H1 (cell line): Measurements from ENCODE around the gene MALSU1. TPM values are rescaled to one million over a fixed set of nuclear protein-coding genes. Genes with fewer than 3 reads are reported as not detected.

Experiments used
- CBX5 ChIP-seq: fragments of 300-800, 300-1000 bp; sonication (generic); IDR thresholded peaks from 2 replicates; pipeline ENCODE4 v1.7.1; 2016; ENCODE audit warnings: antibody characterized with exemption, low read length, low read depth
- CEBPB ChIP-seq: IDR thresholded peaks from 2 replicates; pipeline ENCODE4 v1.6.1; 2012; ENCODE audit warnings: low read depth, low read length
- HDAC2 ChIP-seq, 2 experiments: fragments of 300-600 bp in 1 of 2; sonication (generic) in 1 of 2; IDR thresholded peaks; 2 replicates each; pipeline ENCODE4 v1.6.1; 2011 to 2012; ENCODE audit warnings: low read depth in 2 of 2, low read length in 2 of 2, mild to moderate bottlenecking in 2 of 2, moderate library complexity in 2 of 2, borderline replicate concordance in 1 of 2, inconsistent platforms in 1 of 2
- HDAC6 ChIP-seq: IDR thresholded peaks from one replicate; pipeline ENCODE4 v1.7.1; 2012; ENCODE audit warnings: low read depth, mild to moderate bottlenecking, inconsistent platforms, low read length, moderate library complexity
- KDM4A ChIP-seq: IDR thresholded peaks from one replicate; pipeline ENCODE4 v1.7.1; 2012; ENCODE audit warnings: low read depth, mild to moderate bottlenecking, moderate library complexity, low read length, inconsistent platforms; ENCODE audit not compliant: severe bottlenecking
- MAX ChIP-seq: IDR thresholded peaks from 2 replicates; pipeline ENCODE4 v1.6.1; 2012; ENCODE audit warnings: inconsistent platforms
- SP1 ChIP-seq: IDR thresholded peaks from 2 replicates; pipeline ENCODE4 v1.6.1; 2011; ENCODE audit warnings: low read depth, low read length
- polyA plus RNA-seq, 7 experiments: library from polyadenylated mRNA; depleted of rRNA in 3 of 7; stranded (reverse) in 5 of 7; unstranded in 2 of 7; fragments of >200 nt in 5 of 7; fragments of 200-250 nt in 2 of 7; gene quantifications; 1 replicate in 5 of 7; 2 replicates in 1 of 7; 4 replicates in 1 of 7; pipeline versions ENCODE4 v1.2.1 to v1.2.3, GENCODE V29; 2011 to 2013; ENCODE audit warnings: missing spikeins in 2 of 7, mixed read lengths in 2 of 7
- total RNA-seq: library from RNA; stranded (reverse); fragmentation: NEBNext Ultra II Directional; extraction: Animal tissue kit (Norgen Biotek cat#: 25700); gene quantifications from 2 replicates; pipeline ENCODE4 v1.2.1, GENCODE V29; 2021
- TF ChIP-seq, protein P1 (sequence below): fragments of 300-600 bp; sonication (generic); IDR thresholded peaks from 2 replicates; pipeline ENCODE4 v1.7.1; 2012; ENCODE audit warnings: low read length, moderate library complexity, mild to moderate bottlenecking, inconsistent platforms; ENCODE audit not compliant: insufficient replicate concordance

Gene MALSU1
- total and polyA plus RNA-seq, 2 of the 8 experiments (the other 6 are each of a cell fraction or from before 2014, with no cell fraction given): 73.5 to 84.0 TPM

DNA sequence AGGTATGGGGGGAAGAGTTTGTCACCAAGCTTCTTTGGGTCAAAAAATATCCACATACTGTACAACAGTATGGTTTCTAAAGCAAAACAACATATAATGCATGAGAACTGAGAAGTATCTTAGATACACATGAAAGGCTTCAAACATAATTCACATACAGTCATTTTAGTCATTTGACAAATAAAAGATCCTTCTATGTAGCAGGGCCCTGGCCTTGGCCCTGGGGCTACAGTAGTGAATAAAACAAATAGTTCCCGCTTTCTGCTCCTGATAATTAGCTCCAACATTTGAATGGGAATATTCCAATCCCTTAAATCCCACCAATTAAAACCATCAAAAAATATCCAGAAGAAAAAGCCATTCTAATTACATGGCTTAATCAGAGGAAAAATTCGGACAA lies 51.3 kb downstream of the MALSU1 start (continued):
- TF ChIP-seq, protein P1, sequence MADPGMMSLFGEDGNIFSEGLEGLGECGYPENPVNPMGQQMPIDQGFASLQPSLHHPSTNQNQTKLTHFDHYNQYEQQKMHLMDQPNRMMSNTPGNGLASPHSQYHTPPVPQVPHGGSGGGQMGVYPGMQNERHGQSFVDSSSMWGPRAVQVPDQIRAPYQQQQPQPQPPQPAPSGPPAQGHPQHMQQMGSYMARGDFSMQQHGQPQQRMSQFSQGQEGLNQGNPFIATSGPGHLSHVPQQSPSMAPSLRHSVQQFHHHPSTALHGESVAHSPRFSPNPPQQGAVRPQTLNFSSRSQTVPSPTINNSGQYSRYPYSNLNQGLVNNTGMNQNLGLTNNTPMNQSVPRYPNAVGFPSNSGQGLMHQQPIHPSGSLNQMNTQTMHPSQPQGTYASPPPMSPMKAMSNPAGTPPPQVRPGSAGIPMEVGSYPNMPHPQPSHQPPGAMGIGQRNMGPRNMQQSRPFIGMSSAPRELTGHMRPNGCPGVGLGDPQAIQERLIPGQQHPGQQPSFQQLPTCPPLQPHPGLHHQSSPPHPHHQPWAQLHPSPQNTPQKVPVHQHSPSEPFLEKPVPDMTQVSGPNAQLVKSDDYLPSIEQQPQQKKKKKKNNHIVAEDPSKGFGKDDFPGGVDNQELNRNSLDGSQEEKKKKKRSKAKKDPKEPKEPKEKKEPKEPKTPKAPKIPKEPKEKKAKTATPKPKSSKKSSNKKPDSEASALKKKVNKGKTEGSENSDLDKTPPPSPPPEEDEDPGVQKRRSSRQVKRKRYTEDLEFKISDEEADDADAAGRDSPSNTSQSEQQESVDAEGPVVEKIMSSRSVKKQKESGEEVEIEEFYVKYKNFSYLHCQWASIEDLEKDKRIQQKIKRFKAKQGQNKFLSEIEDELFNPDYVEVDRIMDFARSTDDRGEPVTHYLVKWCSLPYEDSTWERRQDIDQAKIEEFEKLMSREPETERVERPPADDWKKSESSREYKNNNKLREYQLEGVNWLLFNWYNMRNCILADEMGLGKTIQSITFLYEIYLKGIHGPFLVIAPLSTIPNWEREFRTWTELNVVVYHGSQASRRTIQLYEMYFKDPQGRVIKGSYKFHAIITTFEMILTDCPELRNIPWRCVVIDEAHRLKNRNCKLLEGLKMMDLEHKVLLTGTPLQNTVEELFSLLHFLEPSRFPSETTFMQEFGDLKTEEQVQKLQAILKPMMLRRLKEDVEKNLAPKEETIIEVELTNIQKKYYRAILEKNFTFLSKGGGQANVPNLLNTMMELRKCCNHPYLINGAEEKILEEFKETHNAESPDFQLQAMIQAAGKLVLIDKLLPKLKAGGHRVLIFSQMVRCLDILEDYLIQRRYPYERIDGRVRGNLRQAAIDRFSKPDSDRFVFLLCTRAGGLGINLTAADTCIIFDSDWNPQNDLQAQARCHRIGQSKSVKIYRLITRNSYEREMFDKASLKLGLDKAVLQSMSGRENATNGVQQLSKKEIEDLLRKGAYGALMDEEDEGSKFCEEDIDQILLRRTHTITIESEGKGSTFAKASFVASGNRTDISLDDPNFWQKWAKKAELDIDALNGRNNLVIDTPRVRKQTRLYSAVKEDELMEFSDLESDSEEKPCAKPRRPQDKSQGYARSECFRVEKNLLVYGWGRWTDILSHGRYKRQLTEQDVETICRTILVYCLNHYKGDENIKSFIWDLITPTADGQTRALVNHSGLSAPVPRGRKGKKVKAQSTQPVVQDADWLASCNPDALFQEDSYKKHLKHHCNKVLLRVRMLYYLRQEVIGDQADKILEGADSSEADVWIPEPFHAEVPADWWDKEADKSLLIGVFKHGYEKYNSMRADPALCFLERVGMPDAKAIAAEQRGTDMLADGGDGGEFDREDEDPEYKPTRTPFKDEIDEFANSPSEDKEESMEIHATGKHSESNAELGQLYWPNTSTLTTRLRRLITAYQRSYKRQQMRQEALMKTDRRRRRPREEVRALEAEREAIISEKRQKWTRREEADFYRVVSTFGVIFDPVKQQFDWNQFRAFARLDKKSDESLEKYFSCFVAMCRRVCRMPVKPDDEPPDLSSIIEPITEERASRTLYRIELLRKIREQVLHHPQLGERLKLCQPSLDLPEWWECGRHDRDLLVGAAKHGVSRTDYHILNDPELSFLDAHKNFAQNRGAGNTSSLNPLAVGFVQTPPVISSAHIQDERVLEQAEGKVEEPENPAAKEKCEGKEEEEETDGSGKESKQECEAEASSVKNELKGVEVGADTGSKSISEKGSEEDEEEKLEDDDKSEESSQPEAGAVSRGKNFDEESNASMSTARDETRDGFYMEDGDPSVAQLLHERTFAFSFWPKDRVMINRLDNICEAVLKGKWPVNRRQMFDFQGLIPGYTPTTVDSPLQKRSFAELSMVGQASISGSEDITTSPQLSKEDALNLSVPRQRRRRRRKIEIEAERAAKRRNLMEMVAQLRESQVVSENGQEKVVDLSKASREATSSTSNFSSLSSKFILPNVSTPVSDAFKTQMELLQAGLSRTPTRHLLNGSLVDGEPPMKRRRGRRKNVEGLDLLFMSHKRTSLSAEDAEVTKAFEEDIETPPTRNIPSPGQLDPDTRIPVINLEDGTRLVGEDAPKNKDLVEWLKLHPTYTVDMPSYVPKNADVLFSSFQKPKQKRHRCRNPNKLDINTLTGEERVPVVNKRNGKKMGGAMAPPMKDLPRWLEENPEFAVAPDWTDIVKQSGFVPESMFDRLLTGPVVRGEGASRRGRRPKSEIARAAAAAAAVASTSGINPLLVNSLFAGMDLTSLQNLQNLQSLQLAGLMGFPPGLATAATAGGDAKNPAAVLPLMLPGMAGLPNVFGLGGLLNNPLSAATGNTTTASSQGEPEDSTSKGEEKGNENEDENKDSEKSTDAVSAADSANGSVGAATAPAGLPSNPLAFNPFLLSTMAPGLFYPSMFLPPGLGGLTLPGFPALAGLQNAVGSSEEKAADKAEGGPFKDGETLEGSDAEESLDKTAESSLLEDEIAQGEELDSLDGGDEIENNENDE: no peak
- no peak for TF ChIP-seq CBX5
- TF ChIP-seq HDAC2 (IDR thresholded peaks at IDR 0.05; ENCODE audit: borderline replicate concordance in 1 of 2, low read depth in 2 of 2, low read length in 2 of 2): no peak
- no peak for TF ChIP-seq MAX
- TF ChIP-seq SP1: no peak
- TF ChIP-seq CEBPB: no peak
- TF ChIP-seq HDAC6: no peak
- no peak for TF ChIP-seq KDM4A
